ENCODE measurements around the gene TSPAN9.

The TSPAN9 gene

DNA sequence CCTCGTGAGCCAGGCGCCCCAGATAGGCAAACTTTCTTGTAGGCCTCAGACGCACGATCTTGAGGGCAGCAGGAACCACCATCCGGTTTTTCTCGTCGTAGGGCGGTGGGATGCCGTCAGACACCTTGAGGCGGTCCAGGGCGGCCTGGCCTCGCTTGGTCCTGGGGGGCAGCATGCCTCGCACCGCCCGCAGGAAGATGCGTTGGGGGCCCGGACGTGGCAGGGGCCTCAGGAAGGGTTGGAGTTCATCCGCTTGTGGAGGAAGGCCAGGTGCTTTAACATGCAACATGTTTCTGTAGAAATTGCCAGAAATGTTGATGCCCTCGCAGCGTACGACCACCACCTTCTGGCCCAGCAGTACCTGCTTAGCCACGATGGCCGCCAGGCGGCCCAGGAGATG lies 5.5 kb upstream of the TSPAN9 start:
- no peaks in the 10 kb centered on the region for H4K20me1 ChIP-seq (ENCODE audit: control insufficient read depth, insufficient read depth, low read depth, low read length)
- no peak overlapping the region for H3K4me2 ChIP-seq (ENCODE audit: low read length)
- peaks cover 10% of the 10 kb centered on the region for H3K4me1 ChIP-seq (ENCODE audit: control insufficient read depth, low read length)
- H3F3A ChIP-seq (ENCODE audit: control insufficient read depth, insufficient read depth) = no peaks in the 10 kb centered on the region
- no peak overlapping the region for H3K27ac ChIP-seq (ENCODE audit: low read depth, low read length)
- no peaks in the 10 kb centered on the region for H3K9me3 ChIP-seq (ENCODE audit: control insufficient read depth, insufficient read depth, low read length)
- TF ChIP-seq, protein P1, sequence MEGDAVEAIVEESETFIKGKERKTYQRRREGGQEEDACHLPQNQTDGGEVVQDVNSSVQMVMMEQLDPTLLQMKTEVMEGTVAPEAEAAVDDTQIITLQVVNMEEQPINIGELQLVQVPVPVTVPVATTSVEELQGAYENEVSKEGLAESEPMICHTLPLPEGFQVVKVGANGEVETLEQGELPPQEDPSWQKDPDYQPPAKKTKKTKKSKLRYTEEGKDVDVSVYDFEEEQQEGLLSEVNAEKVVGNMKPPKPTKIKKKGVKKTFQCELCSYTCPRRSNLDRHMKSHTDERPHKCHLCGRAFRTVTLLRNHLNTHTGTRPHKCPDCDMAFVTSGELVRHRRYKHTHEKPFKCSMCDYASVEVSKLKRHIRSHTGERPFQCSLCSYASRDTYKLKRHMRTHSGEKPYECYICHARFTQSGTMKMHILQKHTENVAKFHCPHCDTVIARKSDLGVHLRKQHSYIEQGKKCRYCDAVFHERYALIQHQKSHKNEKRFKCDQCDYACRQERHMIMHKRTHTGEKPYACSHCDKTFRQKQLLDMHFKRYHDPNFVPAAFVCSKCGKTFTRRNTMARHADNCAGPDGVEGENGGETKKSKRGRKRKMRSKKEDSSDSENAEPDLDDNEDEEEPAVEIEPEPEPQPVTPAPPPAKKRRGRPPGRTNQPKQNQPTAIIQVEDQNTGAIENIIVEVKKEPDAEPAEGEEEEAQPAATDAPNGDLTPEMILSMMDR (IDR thresholded peaks at IDR 0.05; ENCODE audit: low read depth, low read length, poor library complexity, severe bottlenecking) = no peak
- TF ChIP-seq EZH2phosphoT487 (IDR thresholded peaks at IDR 0.05; ENCODE audit: borderline replicate concordance, low read length) = no peak
- H3K4me3 ChIP-seq (ENCODE audit: low read length) = no peak overlapping the region
- H3K9me2 ChIP-seq (replicated peaks; ENCODE audit: control insufficient read depth, low read length) = no peaks in the 10 kb centered on the region
- no peaks in the 10 kb centered on the region for H3K79me2 ChIP-seq (ENCODE audit: control insufficient read depth, low read length)
- no peaks in the 10 kb centered on the region for H3K36me3 ChIP-seq (ENCODE audit: control insufficient read depth, low read length)
- H3K27me3 ChIP-seq (ENCODE audit: control insufficient read depth, low read length) = peaks cover 22% of the 10 kb centered on the region

DNA sequence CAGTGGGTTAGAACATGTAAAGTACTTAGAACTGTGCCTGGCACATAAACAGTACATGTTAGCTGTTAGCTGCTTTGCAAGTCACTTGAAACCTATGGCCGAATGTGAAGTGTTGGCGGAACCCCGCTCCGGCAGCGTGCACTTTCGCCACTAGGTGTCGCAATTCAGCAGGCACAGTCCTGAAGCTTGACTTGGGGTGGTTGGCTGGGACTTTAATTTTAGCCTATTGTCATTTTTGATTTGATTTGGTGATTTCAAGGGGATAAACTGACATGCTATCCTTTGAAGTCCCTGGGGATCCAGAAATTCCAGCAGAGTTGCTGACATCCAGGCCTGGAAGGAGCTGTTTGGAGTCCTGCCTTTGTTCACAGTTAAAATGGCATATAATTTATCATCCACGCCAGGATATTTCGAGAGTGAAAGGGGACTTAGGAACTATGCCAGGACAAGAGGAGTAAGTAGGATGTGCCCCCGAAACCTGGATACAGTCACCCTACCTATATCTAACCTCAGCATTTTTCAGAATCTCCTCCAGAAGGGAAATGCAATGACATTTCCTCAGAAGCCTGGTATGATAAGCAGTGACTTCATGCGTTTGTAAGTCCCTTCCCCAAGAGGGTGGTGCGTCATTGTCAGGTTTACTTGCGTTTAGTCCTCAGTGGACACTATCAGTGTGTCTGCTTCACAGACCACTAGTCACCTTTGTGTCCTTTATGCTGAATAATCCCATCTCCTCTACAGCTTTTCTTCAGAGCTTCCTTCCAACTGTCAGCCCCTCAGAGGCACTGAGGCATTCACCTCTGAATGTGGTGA lies 3.5 kb upstream of the TSPAN9 start:
- peak overlapping the region; percentile 22; the same call in 1 of the 2 replicates for H3K4me2 ChIP-seq (ENCODE audit: low read length)

DNA sequence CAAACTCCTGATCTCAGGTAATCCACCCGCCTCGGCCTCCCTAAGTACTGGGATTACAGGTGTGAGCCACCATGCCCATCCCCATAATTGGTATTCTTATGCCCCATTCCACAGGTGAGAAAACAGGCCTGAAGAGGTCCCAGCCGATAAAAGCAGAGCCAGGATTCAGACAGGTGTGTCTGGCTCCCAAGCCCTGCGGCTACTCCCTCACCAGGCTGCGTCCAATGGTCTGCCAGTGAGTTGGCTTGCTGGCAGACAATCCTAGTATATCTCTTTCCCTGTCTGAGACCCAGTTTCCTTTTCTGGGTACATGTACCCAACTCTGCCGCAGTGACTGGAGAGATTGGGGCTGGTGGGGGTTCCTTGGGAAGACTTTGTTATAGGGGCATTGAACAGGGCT lies 1.9 kb upstream of the TSPAN9 start:
- Histone ChIP-seq H3K4me3 (ENCODE audit: low read length) (no peak overlapping the region), H4K20me1 (ENCODE audit: control insufficient read depth, insufficient read depth, low read depth, low read length) (no peaks in the 10 kb centered on the region), H3K36me3 (ENCODE audit: control insufficient read depth, low read length) (no peaks in the 10 kb centered on the region), H3K4me2 (ENCODE audit: low read length) (no peak overlapping the region), H3K9me3 (ENCODE audit: control insufficient read depth, insufficient read depth, low read length) (no peaks in the 10 kb centered on the region), H3F3A (ENCODE audit: control insufficient read depth, insufficient read depth) (no peaks in the 10 kb centered on the region), H3K4me1 (ENCODE audit: control insufficient read depth, low read length) (peaks cover 16% of the 10 kb centered on the region), H3K27me3 (ENCODE audit: control insufficient read depth, low read length) (peaks cover 33% of the 10 kb centered on the region), H3K27ac (ENCODE audit: low read depth, low read length) (no peak overlapping the region), H3K9me2 (replicated peaks; ENCODE audit: control insufficient read depth, low read length) (no peaks in the 10 kb centered on the region), H3K79me2 (ENCODE audit: control insufficient read depth, low read length) (no peaks in the 10 kb centered on the region)
- no peak for TF ChIP-seq EZH2phosphoT487 (IDR thresholded peaks at IDR 0.05; ENCODE audit: borderline replicate concordance, low read length)
- TF ChIP-seq, protein P1 (IDR thresholded peaks at IDR 0.05; ENCODE audit: low read depth, low read length, poor library complexity, severe bottlenecking) = no peak

More for the DNA sequence above, 3.5 kb upstream of the TSPAN9 start:
- H3K9me2 ChIP-seq (replicated peaks; ENCODE audit: control insufficient read depth, low read length) = no peaks in the 10 kb centered on the region
- no peaks in the 10 kb centered on the region for H3K79me2 ChIP-seq (ENCODE audit: control insufficient read depth, low read length)
- H3K9me3 ChIP-seq (ENCODE audit: control insufficient read depth, insufficient read depth, low read length) = no peaks in the 10 kb centered on the region
- H3K4me1 ChIP-seq (ENCODE audit: control insufficient read depth, low read length) = peaks cover 16% of the 10 kb centered on the region
- H3K27me3 ChIP-seq (ENCODE audit: control insufficient read depth, low read length) = peaks cover 33% of the 10 kb centered on the region
- no peak for TF ChIP-seq EZH2phosphoT487 (IDR thresholded peaks at IDR 0.05; ENCODE audit: borderline replicate concordance, low read length)
- TF ChIP-seq, protein P1 (IDR thresholded peaks at IDR 0.05; ENCODE audit: low read depth, low read length, poor library complexity, severe bottlenecking) = peak; percentile 99
- H3F3A ChIP-seq (ENCODE audit: control insufficient read depth, insufficient read depth) = no peaks in the 10 kb centered on the region
- H3K36me3 ChIP-seq (ENCODE audit: control insufficient read depth, low read length) = no peaks in the 10 kb centered on the region
- H3K27ac ChIP-seq (ENCODE audit: low read depth, low read length) = no peak overlapping the region
- H3K4me3 ChIP-seq (ENCODE audit: low read length) = no peak overlapping the region
- no peaks in the 10 kb centered on the region for H4K20me1 ChIP-seq (ENCODE audit: control insufficient read depth, insufficient read depth, low read depth, low read length)

Data from DOHH2 (cell line).